ENCODE results near the gene CMTM7. TPM values are rescaled to one million over a fixed set of nuclear protein-coding genes. Genes with fewer than 3 reads are reported as not detected.

The CMTM7 gene
- total RNA-seq, 4 donors from 2014 or later: 9.8 to 12.3 (median 11.4) TPM

GRCh38 chr3:32420126-32421038, 28.7 kb downstream of the CMTM7 start:
- 66 to 70% methylated on average over 14 of the region's 14 CpGs for WGBS, 2 donors
- H3K4me3 ChIP-seq (ENCODE audit: low read depth, poor library complexity, severe bottlenecking): no peak overlapping the region
- intact Hi-C loops (cut with DNase I; ENCODE audit: low total_unique reads): no loop called here
- TF ChIP-seq POLR2A (IDR thresholded peaks at IDR 0.05): no peak
- no peak for TF ChIP-seq CTCF (IDR thresholded peaks at IDR 0.05)
- peak in 1 of 2 donors; percentile 81 for DNase-seq (ENCODE audit: low spot score in 2 of 2)

DNA sequence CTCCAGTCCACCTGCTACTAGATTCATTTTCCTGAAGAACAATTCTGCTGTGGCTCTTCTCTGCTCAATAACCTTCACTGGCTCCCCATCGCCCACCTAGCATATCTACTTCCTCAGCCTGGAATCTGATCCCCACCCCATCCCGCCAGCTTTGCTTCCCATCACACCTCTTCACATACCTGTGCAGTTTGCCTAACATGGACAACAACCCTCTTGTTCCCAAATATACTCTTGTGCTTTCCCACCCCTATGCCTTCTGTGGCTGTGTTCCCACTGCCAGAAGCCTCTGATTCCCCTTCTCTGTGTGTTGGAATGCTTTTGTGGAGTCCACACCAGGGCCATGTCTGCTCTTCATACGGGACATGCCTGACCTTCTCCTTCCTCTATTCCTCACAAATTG, 29.5 kb downstream of the CMTM7 start:
- no peak overlapping the region for H3K4me3 ChIP-seq (ENCODE audit: low read depth, poor library complexity, severe bottlenecking)
- peak in 1 of 2 donors; percentile 57 for DNase-seq (ENCODE audit: low spot score in 2 of 2)
- TF ChIP-seq POLR2A (IDR thresholded peaks at IDR 0.05) (no peak), CTCF (IDR thresholded peaks at IDR 0.05) (no peak)
- intact Hi-C loops (cut with DNase I; ENCODE audit: low total_unique reads): no loop called here
- WGBS, 2 donors: 77 to 83% methylated on average over 3 of the region's 3 CpGs

DNA sequence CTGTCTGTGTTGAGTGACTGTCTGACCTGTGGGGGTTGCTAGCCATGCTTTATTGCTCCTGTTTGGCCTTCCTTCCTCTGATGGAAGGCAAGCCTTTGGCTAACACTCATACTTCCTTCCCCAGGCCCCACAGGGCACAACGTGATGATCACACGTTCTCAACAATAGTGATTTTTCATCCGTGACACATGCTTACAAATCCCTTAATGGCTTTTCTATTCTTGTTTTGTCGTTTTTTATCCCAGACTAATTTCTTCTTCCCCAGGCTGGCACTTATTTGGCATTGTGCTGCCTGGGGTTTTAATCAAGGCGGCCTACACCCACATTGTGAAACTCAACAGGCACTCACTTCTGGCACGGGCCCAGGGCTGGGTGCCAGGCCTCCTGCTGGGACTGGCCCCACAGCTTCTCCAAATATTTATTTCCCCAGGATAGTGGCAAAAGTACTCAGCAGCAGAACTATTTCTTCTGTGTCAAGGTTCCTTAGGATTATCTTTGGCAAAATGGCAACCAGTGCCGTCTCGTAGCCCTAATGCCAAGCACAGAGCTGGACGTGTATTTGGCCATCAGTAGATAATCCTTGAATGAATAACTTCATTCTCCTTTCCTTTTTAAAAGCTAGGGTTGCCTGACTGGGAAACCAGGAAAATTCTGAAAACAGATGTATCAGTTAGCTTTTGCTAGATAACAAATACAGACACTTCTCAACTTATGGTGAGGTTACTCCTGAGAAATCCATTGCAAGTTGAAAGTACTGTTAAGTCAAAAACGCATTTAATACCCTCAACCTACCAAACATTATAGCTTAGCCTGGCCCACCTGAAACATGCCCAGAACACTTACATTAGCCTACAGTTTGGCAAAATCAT, 30.6 kb downstream of the CMTM7 start:
- intact Hi-C loops (cut with DNase I; ENCODE audit: low total_unique reads): no loop called here
- DNase-seq (ENCODE audit: low spot score in 2 of 2): peak; percentile 91 to 97
- no peak for TF ChIP-seq POLR2A (IDR thresholded peaks at IDR 0.05)
- TF ChIP-seq CTCF (IDR thresholded peaks at IDR 0.05): no peak
- H3K4me3 ChIP-seq (ENCODE audit: low read depth, poor library complexity, severe bottlenecking): no peak overlapping the region
- WGBS, 2 donors: 17 to 22% methylated on average over 10 of the region's 10 CpGs

- peak in 1 of 2 donors; percentile 68 for DNase-seq (ENCODE audit: low spot score in 2 of 2)
- WGBS, 2 donors: 77 to 81% methylated on average over 2 of the region's 2 CpGs
- intact Hi-C loops (cut with DNase I; ENCODE audit: low total_unique reads): no loop called here
- TF ChIP-seq CTCF (IDR thresholded peaks at IDR 0.05) (no peak), POLR2A (IDR thresholded peaks at IDR 0.05) (no peak)
- H3K4me3 ChIP-seq (ENCODE audit: low read depth, poor library complexity, severe bottlenecking): no peak overlapping the region
Measured at GRCh38 chr3:32422943-32423342, 31.3 kb downstream of the CMTM7 start.

- H3K4me3 ChIP-seq (ENCODE audit: low read depth, poor library complexity, severe bottlenecking): no peak overlapping the region
- DNase-seq (ENCODE audit: low spot score in 2 of 2): peak in 1 of 2 donors; percentile 57
- intact Hi-C loops (cut with DNase I; ENCODE audit: low total_unique reads): no loop called here
- TF ChIP-seq CTCF (IDR thresholded peaks at IDR 0.05) (no peak), POLR2A (IDR thresholded peaks at IDR 0.05) (no peak)
- 89 to 97% methylated on average over 3 of the region's 3 CpGs for WGBS, 2 donors
Measured at GRCh38 chr3:32423534-32423933, 31.9 kb downstream of the CMTM7 start.
